KBM-7 (cell line): ENCODE results near the gene PTPN13.
A peak's percentile ranks its signal among the peaks of the same experiment; 100 is the strongest.

Experiments used
- DNase-seq: peaks from one replicate; pipeline ENCODE4 v3.0.0-alpha.2; 2015
- in situ Hi-C: fragments of 300-500 bp; cut with MboI; formaldehyde crosslinking; loops from 2 replicates; pipeline ENCODE4 v1.14.3; 2020; ENCODE audit warnings: low sequenced_read_pairs, low pct_unique_long_range_greater_than_20kb, mixed read lengths

The PTPN13 gene

DNA sequence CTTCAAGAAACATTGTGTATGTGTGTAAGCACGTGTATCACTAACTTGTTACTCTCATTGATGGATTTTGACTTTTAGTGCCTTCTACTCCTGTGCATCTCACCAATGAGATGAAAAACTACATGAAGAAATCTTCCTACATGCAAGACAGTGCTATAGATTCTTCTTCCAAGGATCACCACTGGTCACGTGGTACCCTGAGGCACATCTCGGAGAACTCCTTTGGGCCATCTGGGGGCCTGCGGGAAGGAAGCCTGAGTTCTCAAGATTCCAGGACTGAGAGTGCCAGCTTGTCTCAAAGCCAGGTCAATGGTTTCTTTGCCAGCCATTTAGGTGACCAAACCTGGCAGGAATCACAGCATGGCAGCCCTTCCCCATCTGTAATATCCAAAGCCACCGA lies 168.5 kb downstream of the PTPN13 start:
- in situ Hi-C loops, result no loop called here
- DNase-seq, result no peak

DNA sequence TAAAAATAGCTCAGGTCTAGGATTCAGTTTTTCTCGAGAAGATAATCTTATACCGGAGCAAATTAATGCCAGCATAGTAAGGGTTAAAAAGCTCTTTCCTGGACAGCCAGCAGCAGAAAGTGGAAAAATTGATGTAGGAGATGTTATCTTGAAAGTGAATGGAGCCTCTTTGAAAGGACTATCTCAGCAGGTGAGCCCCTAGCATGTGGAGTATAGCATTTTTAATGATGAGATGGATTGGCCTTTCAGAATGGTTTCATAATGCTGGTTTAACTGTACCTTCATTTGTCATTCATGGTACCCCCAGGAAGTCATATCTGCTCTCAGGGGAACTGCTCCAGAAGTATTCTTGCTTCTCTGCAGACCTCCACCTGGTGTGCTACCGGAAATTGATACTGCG lies 175.7 kb downstream of the PTPN13 start:
- DNase-seq, result no peak
- in situ Hi-C loops, result no loop called here

DNA sequence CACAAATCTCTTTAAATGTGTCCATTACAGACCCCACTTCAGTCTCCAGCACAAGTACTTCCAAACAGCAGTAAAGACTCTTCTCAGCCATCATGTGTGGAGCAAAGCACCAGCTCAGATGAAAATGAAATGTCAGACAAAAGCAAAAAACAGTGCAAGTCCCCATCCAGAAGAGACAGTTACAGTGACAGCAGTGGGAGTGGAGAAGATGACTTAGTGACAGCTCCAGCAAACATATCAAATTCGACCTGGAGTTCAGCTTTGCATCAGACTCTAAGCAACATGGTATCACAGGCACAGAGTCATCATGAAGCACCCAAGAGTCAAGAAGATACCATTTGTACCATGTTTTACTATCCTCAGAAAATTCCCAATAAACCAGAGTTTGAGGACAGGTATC lies 177.0 kb downstream of the PTPN13 start:
- in situ Hi-C loops, result no loop called here
- DNase-seq, result no peak

DNA sequence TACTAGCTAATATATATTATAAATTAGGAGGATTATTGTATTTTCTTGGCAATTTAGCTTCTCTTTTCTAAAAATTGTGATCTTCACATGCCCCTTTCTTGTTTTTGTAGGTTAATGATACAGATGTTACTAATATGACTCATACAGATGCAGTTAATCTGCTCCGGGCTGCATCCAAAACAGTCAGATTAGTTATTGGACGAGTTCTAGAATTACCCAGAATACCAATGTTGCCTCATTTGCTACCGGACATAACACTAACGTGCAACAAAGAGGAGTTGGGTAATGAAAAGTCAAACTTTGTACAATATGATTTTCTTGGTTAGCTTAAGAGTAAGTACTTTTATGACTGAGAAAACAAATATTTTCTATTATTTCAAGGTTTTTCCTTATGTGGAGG lies 180.9 kb downstream of the PTPN13 start:
- no peak for DNase-seq
- in situ Hi-C loops, result no loop called here

DNA sequence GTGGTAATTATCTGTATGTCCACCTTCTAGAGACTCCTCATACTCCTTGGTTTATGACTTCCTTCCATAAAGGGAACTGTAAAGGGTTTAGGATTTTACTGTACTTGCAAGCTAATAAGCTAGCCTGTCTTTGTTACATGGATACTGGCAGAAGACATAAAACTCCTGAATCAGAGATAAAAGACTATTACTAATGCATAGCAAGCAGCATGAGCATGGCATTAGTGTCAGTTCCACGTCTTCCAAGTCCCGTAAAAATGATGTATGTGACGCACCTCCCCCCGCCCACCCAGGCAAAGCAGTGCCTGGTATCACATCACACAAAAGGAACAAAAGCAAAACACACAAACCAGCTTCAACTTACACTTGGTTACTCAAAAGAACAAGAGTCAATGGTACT lies 184.1 kb downstream of the PTPN13 start:
- DNase-seq, result no peak
- in situ Hi-C loops, result no loop called here

DNA sequence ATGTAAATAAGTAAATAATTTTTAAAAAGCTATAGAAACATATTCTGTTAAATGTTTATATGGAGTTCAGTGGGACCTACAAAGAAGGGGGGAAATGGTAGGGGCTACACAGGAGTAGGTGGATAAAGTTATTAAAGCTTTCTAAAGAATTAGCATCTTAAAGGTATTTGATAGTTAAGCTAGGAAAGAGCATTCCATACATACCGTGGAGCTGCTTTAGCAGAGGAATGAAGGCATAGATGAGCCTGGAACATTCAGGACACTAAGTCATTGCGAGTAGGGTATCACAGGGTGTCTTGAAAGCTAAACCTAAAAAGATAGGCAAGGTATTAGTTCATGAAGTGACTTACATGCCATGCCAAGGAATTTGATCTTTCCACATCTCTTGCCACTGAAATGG lies 194.7 kb downstream of the PTPN13 start:
- DNase-seq, result no peak
- in situ Hi-C loops, result no loop called here

DNA sequence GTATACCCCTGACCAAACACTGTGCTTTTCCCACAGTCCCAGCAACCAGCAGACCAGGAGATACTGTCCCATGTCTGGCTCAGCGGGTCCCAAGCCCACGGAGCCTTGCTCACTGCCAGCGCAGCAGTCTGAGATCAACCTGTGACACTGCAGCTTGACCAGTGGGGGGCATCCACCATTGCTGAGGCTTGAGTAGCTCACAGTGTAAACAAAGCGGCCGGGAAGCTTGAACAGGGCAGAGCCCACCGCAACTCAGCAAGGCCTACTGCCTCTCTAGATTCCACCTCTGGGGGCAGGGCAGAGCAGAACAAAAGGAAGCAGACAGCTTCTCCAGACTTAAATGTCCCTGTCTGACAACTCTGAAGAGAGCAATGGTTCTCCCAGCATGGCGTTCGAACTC lies 197.0 kb downstream of the PTPN13 start:
- no peak for DNase-seq
- in situ Hi-C loops, result no loop called here

DNA sequence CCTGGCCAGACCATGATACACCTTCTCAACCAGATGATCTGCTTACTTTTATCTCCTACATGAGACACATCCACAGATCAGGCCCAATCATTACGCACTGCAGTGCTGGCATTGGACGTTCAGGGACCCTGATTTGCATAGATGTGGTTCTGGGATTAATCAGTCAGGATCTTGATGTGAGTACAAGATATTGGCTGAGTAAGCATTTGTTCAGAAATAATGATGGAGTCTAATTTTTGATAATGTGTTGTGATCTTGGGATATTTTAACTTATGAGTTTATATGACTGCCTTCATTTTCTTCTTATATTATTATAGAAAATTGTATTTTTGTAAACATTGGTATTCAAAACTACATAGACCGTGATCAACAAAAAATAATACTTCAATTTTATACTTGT lies 215.7 kb downstream of the PTPN13 start:
- no peak for DNase-seq
- in situ Hi-C loops, result no loop called here

DNA sequence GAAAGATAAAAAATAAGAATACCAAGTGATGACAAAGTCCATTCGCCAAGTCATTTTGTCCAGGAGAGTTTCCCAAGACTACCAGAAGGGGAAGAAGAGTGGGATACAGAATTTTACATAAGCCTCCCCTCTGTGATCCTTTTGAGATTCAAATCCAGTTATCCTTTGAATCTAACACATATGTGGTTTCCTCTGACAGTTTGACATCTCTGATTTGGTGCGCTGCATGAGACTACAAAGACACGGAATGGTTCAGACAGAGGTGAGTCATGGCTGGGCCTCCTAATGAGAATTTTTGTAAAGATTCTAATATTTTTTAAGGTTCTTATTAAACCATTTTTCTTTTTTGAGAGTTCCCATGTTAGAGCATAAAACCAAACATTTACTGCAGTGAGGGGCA lies 216.7 kb downstream of the PTPN13 start:
- in situ Hi-C loops, result no loop called here

DNA sequence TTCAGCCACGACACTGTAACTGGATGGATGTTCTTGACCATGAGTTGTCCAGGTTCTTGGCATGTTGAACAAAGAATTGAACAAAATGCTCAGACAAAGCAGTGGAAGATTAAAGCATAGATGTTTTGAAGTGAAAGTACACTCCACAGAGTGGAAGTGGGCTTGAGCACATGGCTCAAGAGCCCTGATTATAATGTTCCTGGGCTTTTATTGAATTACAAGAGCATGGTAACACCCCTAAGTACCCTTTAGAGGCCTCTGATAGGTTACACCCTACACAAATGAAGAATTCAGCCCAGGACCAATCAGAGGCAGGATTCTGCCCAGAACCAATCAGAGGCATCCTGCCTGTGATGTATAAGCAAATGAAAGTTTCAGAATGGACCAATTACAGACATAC lies 221.5 kb downstream of the PTPN13 start:
- in situ Hi-C loops, result no loop called here
- no peak for DNase-seq

More for the DNA sequence above, 216.7 kb downstream of the PTPN13 start:
- DNase-seq, result no peak

DNA sequence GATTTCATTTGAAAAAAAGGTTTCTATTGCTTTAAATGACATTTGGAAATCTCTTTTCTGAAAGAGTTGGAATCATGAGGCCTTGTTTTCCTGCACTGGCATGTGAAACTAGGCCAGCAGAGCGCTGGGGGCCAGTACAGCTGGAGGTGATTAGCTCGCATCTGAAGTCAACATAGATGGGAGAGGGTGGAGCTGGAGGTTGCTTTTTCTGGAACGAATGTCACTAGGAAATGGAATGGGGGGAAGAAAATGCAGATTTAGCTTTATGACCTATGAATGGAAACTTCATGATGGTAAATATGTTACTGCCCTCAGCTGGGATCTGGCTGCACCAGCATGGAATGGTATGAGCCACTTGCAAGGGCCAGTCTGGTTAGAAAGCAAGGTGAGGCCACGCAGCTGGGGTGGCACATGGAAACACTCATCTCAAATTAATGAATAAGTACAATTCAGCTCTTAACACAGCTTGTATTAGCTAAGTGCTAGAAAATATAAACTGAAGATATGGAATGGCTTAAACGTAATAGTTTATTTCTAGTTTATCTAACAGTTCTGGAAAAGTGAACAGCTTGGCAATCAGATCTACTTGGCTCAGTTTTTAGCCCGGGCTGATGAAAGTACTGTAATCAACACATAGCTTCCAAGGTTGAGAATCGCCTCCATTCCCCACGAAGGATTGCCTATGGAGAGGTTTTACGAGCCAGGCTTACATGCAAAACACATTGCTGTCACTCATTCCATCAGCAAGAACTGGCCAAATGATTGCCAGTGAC lies 222.6 kb downstream of the PTPN13 start:
- in situ Hi-C loops, result no loop called here
- no peak for DNase-seq

DNA sequence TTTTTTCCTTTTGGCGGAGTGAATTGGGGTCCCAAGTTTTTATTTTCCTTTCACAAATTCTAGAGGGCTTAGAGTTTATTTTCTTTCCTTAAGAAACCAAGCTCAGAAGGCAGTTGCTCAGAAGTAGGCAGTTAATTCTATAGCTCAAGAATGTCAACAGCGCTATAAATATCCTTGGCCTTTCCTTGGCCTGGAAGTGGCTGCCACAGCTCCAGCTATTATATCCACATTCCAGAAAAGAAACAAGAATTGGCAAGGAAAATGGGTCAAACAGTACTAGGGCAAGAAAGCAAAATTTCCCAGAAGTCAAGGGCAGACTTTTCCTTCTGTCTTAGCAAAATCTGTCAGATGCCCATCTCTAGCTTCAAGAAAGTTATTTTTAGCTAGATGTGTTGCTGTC lies 224.1 kb downstream of the PTPN13 start:
- in situ Hi-C loops, result no loop called here
- DNase-seq, result no peak

DNA sequence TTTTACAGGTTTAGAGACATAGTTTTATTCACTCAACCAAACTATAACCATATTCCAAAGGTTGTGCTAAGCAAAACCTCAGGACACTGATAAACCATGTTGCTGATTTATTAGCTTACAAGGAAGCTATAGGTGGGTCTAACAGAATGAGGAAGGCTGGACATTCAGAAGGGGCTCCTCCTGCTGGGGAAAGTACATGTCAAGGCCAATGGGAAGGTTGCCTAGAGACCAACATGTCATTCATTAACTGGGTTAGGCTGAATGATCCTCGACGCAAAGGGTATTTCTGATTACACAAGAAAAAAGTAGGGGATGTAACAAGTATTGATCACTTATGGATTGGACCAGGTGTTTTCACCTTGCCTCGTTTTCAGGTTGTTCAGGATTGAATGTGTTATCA lies 224.7 kb downstream of the PTPN13 start:
- no peak for DNase-seq
- in situ Hi-C loops, result no loop called here

DNA sequence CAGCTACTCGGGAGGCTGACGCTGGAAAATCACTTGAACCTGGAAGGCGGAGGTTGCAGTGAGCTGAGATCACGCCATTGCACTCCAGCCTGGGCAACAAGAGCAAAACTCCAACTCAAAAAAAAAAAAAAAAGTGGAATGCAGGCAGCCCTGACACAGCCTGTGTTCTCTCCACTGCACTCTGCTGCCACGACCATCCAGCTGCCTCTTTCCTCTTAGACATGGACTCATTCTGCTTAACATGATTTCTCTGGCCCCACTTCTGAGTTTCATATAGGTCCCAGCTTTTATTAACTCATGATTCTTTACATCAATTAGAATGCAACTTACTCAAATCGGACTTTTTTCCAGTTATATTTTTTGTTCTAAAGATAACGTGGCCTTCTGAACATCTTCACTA lies 225.4 kb downstream of the PTPN13 start:
- in situ Hi-C loops, result no loop called here
- DNase-seq, result no peak

DNA sequence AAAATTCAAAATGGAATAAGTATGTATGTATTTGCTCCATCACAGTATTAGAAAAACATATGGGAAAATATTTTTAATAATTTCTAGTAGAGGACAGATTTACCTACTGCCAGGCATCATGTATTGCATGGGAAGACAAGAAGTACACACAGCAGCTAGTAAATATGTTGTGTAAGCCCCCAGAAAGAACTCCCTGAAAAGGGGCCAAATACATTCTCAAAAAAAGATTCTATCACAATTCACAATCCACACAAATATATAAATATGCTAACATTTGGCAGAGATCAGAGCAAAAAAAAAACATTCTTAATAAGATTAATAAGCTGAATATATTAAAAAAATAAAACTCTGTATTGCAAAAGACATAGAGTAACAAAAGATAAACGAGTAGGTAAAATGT lies 227.0 kb downstream of the PTPN13 start:
- no peak for DNase-seq
- in situ Hi-C loops, result no loop called here

DNA sequence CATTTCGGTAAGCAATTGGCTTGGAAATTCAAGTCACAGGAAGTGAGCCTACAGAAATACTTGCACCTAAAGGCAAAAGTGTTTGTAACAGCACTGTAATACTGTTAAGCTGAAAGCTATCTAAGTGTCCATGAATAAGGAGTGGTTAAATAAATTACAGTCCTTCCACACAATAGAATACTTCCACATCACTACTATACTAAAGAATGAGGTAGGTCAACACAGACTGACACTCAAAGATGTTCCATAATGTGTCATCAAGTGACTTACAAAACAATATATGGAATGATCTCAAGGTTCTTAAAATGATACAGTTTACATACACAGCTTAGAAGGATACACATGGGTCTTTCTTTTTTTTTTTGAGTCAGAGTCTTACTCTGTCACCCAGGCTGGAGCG lies 228.0 kb downstream of the PTPN13 start:
- DNase-seq, result no peak
- in situ Hi-C loops, result no loop called here

DNA sequence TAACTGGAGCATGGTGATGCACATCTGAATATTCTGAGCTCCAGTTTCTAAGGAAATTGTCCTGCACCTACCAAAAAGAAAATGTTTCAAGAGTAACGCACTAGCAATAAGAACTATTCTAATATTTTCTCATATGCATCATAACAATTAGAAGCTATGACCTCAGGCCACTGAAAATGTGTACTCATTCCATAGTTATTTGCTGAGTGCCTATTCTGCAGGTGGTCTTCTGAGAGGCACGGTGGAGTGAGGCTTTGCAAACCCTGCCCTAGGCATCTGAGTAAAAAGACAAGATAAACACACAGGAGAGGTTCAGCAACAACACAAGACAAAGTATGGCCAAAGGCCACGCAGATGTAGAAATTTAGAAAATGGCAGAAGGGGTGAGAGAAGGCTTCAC lies 231.4 kb downstream of the PTPN13 start:
- DNase-seq, result no peak

DNA sequence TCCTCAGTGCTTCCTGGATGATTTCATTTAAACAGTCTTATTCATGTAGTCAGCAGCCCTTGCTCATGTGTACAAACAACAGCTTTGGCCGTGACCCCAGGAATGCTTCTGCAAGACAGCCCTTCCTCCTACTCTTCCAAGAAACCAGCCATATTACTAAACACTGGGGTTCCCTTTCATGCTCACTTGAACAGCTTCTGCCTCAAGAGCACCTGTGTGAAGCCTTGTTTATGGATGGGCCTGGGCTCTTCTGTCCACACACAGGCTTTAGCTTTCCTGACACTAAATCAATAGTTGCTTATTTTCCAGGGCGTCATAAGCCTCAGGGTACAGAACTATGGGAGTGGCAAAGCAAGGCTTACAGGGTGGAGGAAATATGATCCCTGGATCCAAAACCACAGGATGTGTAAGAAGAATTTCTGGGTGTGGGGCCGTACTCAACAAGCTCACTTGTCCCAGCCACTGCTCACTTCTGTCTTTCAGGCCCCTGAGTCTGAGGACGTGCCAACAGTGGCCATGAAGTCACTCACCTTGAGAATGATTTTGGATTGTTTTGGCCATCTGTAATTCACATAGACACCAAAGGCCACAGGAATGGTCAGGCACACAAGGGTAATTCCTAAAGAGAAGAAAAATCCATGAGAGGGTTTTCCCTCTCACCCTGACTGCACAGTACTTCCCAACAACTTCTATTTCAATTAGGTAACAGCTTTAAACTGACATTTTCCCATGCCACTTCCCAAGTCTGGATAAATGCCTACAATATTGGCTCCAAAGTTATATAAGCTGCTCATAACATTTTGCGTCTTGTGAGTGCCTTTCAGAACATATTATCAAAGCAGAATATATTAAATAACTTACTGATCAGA lies 237.4 kb downstream of the PTPN13 start:
- in situ Hi-C loops, result no loop called here
- peak; percentile 10 for DNase-seq

More for the DNA sequence above, 231.4 kb downstream of the PTPN13 start:
- in situ Hi-C loops, result no loop called here

DNA sequence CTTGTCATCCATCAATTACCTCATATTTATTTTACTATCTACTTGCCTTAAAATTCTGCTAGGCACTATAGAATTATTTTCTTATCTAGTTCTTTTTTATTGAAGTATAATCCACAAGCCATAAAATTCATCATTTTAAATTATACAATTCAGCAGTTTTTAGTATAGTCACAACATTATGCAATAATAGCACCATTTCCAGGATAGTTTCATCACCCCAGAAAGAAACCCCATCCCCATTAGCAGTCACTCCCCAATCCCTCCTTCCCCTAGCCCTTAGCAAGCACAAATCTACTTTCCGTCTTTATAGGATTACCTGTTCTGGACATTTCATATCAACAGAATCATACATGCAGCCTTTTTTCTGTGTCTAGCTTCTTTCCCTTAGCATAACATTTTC lies 239.5 kb downstream of the PTPN13 start:
- in situ Hi-C loops, result no loop called here
- DNase-seq, result no peak

DNA sequence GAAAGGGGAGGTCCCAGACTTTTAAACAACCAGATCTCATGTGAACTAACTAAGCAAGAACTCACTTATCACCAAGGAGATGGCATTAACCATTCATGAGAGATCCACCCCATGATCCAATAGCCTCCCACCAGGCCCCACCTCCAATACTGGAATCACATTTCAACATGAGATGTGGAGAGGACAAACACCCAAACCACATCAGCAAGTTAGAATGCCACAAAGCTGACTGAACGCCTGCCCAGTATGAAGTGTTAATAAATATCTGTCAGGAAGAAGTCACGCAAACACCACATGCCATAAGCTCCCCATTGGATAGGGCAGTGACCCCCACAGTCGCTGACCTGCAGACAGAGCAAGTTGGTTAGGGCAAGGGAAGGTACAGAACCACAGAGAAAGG lies 240.8 kb downstream of the PTPN13 start:
- no peak for DNase-seq

DNA sequence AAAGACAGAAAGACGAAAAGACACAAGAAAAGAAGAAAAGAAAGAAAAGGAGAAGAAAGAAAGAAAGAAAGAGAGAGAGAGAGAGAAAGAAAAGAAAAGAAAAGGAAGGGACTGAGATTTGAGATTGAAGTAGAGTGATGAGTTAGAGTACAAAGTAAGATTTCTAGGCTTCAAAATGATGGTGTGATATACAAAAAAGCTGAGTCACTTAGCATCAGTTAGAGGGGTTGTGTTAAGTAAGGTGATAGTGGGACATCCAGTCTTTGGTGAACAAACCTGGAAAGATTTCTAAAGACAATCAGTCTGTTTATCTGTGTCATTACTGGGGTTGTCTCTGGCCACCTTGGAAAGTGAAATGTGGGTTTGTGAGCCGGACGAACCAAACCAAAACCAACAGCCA lies 241.6 kb downstream of the PTPN13 start:
- in situ Hi-C loops, result no loop called here
- DNase-seq, result no peak

More for the DNA sequence above, 240.8 kb downstream of the PTPN13 start:
- in situ Hi-C loops, result no loop called here
